ENCODE results near the gene ADRA2C.

DNA sequence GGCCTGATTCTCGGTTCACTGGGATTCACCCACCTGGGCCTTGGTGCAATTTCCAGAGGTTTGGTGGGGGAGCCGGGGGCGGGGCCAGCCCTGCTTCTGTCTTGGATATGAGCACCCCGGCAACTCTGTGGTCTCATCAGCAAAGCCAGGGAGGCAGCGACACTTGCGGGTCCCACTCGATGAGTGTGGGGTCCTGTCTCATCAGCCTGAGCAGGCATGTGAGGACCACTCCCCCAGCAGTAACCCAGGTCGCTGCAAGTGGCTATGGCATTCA lies 19.0 kb downstream of the ADRA2C start:
- TF ChIP-seq, protein P1, sequence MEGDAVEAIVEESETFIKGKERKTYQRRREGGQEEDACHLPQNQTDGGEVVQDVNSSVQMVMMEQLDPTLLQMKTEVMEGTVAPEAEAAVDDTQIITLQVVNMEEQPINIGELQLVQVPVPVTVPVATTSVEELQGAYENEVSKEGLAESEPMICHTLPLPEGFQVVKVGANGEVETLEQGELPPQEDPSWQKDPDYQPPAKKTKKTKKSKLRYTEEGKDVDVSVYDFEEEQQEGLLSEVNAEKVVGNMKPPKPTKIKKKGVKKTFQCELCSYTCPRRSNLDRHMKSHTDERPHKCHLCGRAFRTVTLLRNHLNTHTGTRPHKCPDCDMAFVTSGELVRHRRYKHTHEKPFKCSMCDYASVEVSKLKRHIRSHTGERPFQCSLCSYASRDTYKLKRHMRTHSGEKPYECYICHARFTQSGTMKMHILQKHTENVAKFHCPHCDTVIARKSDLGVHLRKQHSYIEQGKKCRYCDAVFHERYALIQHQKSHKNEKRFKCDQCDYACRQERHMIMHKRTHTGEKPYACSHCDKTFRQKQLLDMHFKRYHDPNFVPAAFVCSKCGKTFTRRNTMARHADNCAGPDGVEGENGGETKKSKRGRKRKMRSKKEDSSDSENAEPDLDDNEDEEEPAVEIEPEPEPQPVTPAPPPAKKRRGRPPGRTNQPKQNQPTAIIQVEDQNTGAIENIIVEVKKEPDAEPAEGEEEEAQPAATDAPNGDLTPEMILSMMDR (conservative IDR thresholded peaks at IDR 0.05; ENCODE audit: low read length), result no peak
- no peak for TF ChIP-seq EZH2phosphoT487 (IDR thresholded peaks at IDR 0.05; ENCODE audit: borderline replicate concordance)

Data from Loucy (cell line).